OCI-LY1 (cell line): ENCODE results near the gene SMARCC1.

Source experiments
- H2AFZ ChIP-seq: fragments of 200-600 bp; sonication (generic), shearing (Covaris generic); 2 replicates; pipeline ENCODE4 v1.6.0; 2014; ENCODE audit warnings: antibody characterized with exemption, mild to moderate bottlenecking, low read length
- H3F3A ChIP-seq: fragments of 200-600 bp; sonication (generic), shearing (Covaris generic); 2 replicates; pipeline ENCODE4 v1.6.0; 2014; ENCODE audit warnings: mild to moderate bottlenecking, antibody characterized with exemption, low read length, moderate library complexity; ENCODE audit not compliant: insufficient read depth
- H3K27ac ChIP-seq: fragments of 200-600 bp; sonication (generic); 2 replicates; pipeline ENCODE4 v1.5.1; 2014; ENCODE audit warnings: low read length, mixed run types, mild to moderate bottlenecking, low read depth; ENCODE audit not compliant: poor library complexity, severe bottlenecking
- H3K27me3 ChIP-seq: fragments of 200-600 bp; sonication (generic); 2 replicates; pipeline ENCODE4 v1.6.0; 2014; ENCODE audit warnings: antibody characterized with exemption, mild to moderate bottlenecking, low read length, moderate library complexity; ENCODE audit not compliant: insufficient read depth
- H3K36me3 ChIP-seq: fragments of 200-600 bp; sonication (generic); 2 replicates; pipeline ENCODE4 v1.6.1; 2014; ENCODE audit warnings: mild to moderate bottlenecking, antibody characterized with exemption, low read length, moderate library complexity, mixed read lengths; ENCODE audit not compliant: insufficient read depth
- H3K4me1 ChIP-seq: fragments of 200-600 bp; sonication (generic); 2 replicates; pipeline ENCODE4 v1.5.1; 2014; ENCODE audit warnings: mild to moderate bottlenecking, low read length, moderate library complexity; ENCODE audit not compliant: insufficient read depth, severe bottlenecking
- H3K4me2 ChIP-seq: fragments of 200-600 bp; sonication (generic), shearing (Covaris generic); 2 replicates; pipeline ENCODE4 v1.6.1; 2014; ENCODE audit warnings: low read length
- H3K4me3 ChIP-seq: fragments of 200-600 bp; sonication (generic); 2 replicates; pipeline ENCODE4 v1.5.1; 2014; ENCODE audit warnings: low read length, low read depth, mild to moderate bottlenecking, mixed read lengths; ENCODE audit not compliant: poor library complexity, severe bottlenecking
- H3K79me2 ChIP-seq: fragments of 200-600 bp; shearing (Covaris generic); 2 replicates; pipeline ENCODE4 v1.6.1; 2016; ENCODE audit warnings: mixed run types, low read length, mixed read lengths; ENCODE audit not compliant: insufficient read depth
- H3K9ac ChIP-seq: fragments of 200-600 bp; sonication (generic), shearing (Covaris generic); 2 replicates; pipeline ENCODE4 v1.6.1; 2014; ENCODE audit warnings: mild to moderate bottlenecking, low read length, mixed read lengths
- H3K9me2 ChIP-seq: fragments of 200-600 bp; sonication (generic), shearing (Covaris generic); 2 replicates; pipeline ENCODE4 v1.6.1; 2014; ENCODE audit warnings: low read depth, mild to moderate bottlenecking, low read length, mixed read lengths
- H3K9me3 ChIP-seq: fragments of 200-600 bp; shearing (Covaris generic); 2 replicates; pipeline ENCODE4 v1.6.1; 2014; ENCODE audit warnings: low read length, mixed read lengths
- H4K20me1 ChIP-seq: fragments of 200-600 bp; sonication (generic), shearing (Covaris generic); 2 replicates; pipeline ENCODE4 v1.6.0; 2016; ENCODE audit warnings: mild to moderate bottlenecking, low read length; ENCODE audit not compliant: insufficient read depth
- EZH2 ChIP-seq: fragments of 200-600 bp; sonication (generic), shearing (Covaris generic); IDR thresholded peaks from 2 replicates; pipeline ENCODE4 v1.8.0; 2017; ENCODE audit warnings: borderline replicate concordance, mixed run types, mild to moderate bottlenecking, antibody characterized with exemption, low read length, moderate library complexity, mixed read lengths
- TF ChIP-seq, protein P1 (sequence below): fragments of 200-600 bp; sonication (generic), shearing (Covaris generic); IDR thresholded peaks from 2 replicates; pipeline ENCODE4 v1.5.1; 2017; ENCODE audit warnings: mild to moderate bottlenecking, antibody characterized with exemption, low read length, moderate library complexity, mixed read lengths

Gene SMARCC1

DNA sequence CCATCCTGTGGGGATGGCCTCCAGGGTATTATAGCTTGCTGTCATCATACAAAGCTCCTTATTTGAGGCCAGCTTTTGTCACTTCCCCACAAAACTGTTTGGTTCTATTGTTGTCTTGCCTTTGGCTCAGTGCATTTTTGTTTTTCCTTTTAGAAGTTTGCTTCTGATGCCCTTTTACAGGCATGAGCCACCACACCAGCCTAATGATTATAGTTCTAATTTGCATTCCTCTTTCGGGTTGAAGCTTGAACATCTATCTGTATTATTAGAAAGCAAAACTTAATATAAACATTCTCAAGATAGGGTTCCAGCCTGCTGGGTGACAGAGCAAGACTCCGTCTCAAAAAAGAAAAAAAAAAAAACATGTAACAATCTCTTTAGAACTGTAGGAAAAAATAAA, 39.8 kb downstream of the SMARCC1 start:
- no peaks in the 10 kb centered on the region for H3F3A ChIP-seq
- H3K9me2 ChIP-seq = no peaks in the 10 kb centered on the region
- no peak overlapping the region for H2AFZ ChIP-seq
- H4K20me1 ChIP-seq = no peaks in the 10 kb centered on the region
- TF ChIP-seq, protein P1, sequence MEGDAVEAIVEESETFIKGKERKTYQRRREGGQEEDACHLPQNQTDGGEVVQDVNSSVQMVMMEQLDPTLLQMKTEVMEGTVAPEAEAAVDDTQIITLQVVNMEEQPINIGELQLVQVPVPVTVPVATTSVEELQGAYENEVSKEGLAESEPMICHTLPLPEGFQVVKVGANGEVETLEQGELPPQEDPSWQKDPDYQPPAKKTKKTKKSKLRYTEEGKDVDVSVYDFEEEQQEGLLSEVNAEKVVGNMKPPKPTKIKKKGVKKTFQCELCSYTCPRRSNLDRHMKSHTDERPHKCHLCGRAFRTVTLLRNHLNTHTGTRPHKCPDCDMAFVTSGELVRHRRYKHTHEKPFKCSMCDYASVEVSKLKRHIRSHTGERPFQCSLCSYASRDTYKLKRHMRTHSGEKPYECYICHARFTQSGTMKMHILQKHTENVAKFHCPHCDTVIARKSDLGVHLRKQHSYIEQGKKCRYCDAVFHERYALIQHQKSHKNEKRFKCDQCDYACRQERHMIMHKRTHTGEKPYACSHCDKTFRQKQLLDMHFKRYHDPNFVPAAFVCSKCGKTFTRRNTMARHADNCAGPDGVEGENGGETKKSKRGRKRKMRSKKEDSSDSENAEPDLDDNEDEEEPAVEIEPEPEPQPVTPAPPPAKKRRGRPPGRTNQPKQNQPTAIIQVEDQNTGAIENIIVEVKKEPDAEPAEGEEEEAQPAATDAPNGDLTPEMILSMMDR = no peak
- no peak for TF ChIP-seq EZH2
- H3K4me3 ChIP-seq = no peak overlapping the region
- H3K4me2 ChIP-seq = no peak overlapping the region
- no peak overlapping the region for H3K9ac ChIP-seq
- peaks cover 48% of the 10 kb centered on the region for H3K79me2 ChIP-seq
- H3K27me3 ChIP-seq = no peaks in the 10 kb centered on the region
- H3K4me1 ChIP-seq = peaks cover 6% of the 10 kb centered on the region
- H3K27ac ChIP-seq = no peak overlapping the region
- H3K36me3 ChIP-seq = peaks cover 74% of the 10 kb centered on the region
- no peaks in the 10 kb centered on the region for H3K9me3 ChIP-seq

DNA sequence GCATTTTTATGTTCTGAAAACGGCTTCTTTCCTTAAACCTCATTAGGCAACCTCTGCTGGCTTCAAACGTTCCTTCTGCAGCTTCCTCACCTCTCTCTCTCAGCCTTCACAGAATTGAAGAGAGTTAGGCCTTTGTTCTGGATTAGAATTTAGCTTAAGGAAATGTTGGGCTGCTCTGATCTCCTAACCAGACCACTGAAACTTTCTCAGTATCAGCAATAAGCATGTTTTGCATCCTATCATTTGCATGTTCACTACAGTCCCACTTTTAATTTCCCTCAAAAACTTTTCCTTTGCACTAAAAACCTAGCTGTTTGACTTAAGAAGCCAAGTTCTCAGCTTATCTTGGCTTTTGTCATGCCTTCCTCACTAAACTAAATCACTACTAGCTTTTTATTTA, 49.5 kb downstream of the SMARCC1 start:
- TF ChIP-seq, protein P1 = no peak
- TF ChIP-seq EZH2 = no peak
- H3K9me2 ChIP-seq = no peaks in the 10 kb centered on the region
- H3K4me3 ChIP-seq = no peak overlapping the region
- peaks cover 95% of the 10 kb centered on the region for H3K36me3 ChIP-seq
- no peak overlapping the region for H3K27ac ChIP-seq
- no peak overlapping the region for H2AFZ ChIP-seq
- H3K9me3 ChIP-seq = no peaks in the 10 kb centered on the region
- no peak overlapping the region for H3K9ac ChIP-seq
- no peaks in the 10 kb centered on the region for H3K4me1 ChIP-seq
- no peaks in the 10 kb centered on the region for H3F3A ChIP-seq
- no peaks in the 10 kb centered on the region for H4K20me1 ChIP-seq
- no peaks in the 10 kb centered on the region for H3K27me3 ChIP-seq
- H3K79me2 ChIP-seq = no peaks in the 10 kb centered on the region
- H3K4me2 ChIP-seq = no peak overlapping the region

DNA sequence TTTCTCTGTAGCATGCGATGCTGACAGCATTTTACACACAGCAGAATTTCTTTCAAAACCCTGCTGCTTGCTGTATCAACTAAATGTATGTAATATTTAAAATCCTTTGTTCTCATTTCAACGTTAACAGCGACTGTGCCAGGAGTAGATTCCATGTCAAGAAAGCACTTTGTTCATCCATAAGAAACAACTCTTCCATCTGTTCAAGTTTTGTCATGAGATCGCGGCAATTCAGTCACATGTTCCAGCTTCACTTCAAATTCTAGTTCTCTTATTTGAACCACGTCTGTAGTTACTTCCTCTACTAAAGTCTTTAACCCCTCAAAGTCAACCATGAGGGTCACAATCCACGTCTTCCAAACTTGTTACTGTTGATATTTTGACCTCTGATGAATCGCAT, 50.6 kb downstream of the SMARCC1 start:
- Histone ChIP-seq H3K36me3 (peaks cover 97% of the 10 kb centered on the region), H3F3A (no peaks in the 10 kb centered on the region), H3K9me2 (no peaks in the 10 kb centered on the region), H3K79me2 (no peaks in the 10 kb centered on the region), H3K9ac (no peak overlapping the region), H3K4me1 (no peaks in the 10 kb centered on the region), H3K27ac (no peak overlapping the region), H3K4me3 (no peak overlapping the region), H3K4me2 (no peak overlapping the region), H3K27me3 (no peaks in the 10 kb centered on the region), H3K9me3 (no peaks in the 10 kb centered on the region), H2AFZ (no peak overlapping the region), H4K20me1 (no peaks in the 10 kb centered on the region)
- TF ChIP-seq EZH2 = no peak
- TF ChIP-seq, protein P1 = no peak
